Measurements from ENCODE around the gene ZBTB46. TPM values are rescaled to one million over a fixed set of nuclear protein-coding genes. Genes with fewer than 3 reads are reported as not detected.

ZBTB46 gene
- polyA plus RNA-seq, 1 experiment, result 2.0 TPM

DNA sequence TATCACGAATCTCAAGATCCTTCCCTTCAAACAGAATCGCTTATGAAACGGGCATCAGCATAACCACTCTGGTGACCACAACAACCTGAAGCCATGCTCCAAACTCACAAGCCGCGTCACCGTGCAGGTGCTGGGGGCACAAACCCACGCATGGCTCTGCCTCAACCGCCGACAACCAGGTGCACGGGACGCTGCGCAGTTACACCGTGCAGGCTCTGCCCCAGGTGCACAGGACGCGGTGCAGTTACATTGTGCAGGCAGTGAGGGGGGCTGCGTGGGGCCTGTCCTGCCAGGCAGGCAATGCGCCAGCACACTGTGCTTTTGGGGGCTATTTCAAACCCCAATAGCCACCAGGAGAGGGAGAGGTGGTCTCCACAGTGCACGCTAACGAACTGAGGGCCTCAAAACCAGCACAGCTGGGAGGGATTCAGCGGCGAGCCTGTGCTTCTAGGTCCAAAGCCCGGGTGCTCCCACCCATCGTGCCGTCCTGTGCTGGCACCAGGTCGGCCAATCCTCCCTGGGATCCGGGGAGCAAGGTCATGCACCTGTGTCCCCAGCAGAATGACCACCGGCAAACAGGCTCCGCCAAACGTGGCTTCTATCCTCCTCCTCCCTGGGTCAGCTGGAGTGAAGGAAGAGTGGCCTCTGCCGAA lies 35.8 kb downstream of the ZBTB46 start:
- peaks cover 7% of the 10 kb centered on the region; the same call in 1 of the 2 replicates for H3K9me3 ChIP-seq (ENCODE audit: control insufficient read depth, insufficient read depth, low read length)
- CTCF ChIA-PET, result interaction anchor here (0.7 to 1.1 kb wide), 3 partner anchors 7 to 11 kb away, joined by 3 to 6 read pairs (median 4); no protein-coding TSS in a partner anchor
- POLR2A ChIA-PET, result no interaction called here
- no peak for DNase-seq (ENCODE audit: low read depth, low spot score)
- H3K27me3 ChIP-seq (ENCODE audit: control insufficient read depth, insufficient read depth, low read length), result no peaks in the 10 kb centered on the region
- H3K4me3 ChIP-seq (ENCODE audit: low read depth, low read length), result no peak overlapping the region
- H3K27ac ChIP-seq (ENCODE audit: low read depth, low read length), result no peak overlapping the region
- TF ChIP-seq, protein P1, sequence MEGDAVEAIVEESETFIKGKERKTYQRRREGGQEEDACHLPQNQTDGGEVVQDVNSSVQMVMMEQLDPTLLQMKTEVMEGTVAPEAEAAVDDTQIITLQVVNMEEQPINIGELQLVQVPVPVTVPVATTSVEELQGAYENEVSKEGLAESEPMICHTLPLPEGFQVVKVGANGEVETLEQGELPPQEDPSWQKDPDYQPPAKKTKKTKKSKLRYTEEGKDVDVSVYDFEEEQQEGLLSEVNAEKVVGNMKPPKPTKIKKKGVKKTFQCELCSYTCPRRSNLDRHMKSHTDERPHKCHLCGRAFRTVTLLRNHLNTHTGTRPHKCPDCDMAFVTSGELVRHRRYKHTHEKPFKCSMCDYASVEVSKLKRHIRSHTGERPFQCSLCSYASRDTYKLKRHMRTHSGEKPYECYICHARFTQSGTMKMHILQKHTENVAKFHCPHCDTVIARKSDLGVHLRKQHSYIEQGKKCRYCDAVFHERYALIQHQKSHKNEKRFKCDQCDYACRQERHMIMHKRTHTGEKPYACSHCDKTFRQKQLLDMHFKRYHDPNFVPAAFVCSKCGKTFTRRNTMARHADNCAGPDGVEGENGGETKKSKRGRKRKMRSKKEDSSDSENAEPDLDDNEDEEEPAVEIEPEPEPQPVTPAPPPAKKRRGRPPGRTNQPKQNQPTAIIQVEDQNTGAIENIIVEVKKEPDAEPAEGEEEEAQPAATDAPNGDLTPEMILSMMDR (IDR thresholded peaks at IDR 0.05; ENCODE audit: low read depth, low read length), result no peak

DNA sequence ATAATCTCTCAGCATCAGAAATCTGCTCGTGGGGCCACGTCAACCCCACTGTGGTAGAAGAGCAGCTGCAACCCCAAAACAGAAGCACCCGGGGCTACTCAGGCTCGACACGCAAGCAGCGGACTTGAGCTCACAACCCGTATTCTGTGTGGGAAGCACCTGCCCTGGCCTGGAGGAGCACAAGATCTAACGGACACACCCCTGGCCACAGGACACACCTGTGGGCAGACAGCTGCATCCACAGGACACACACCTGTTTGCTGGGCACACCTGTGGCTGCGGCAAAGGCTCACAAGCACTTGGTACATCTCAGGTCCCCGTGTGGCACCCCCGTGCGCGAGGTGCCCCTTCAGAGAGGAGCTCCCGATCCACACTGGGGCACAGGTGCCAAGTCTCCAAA lies 36.5 kb downstream of the ZBTB46 start:
- Histone ChIP-seq H3K27me3 (ENCODE audit: control insufficient read depth, insufficient read depth, low read length) (no peaks in the 10 kb centered on the region), H3K27ac (ENCODE audit: low read depth, low read length) (no peak overlapping the region), H3K9me3 (ENCODE audit: control insufficient read depth, insufficient read depth, low read length) (peaks cover 11% of the 10 kb centered on the region; the same call in 1 of the 2 replicates), H3K4me3 (ENCODE audit: low read depth, low read length) (no peak overlapping the region)
- no peak for DNase-seq (ENCODE audit: low read depth, low spot score)
- TF ChIP-seq, protein P1 (IDR thresholded peaks at IDR 0.05; ENCODE audit: low read depth, low read length), result no peak
- ChIA-PET CTCF (interaction anchor here (1.0 to 1.1 kb wide), 2 partner anchors 8 to 9 kb away, joined by 3 to 4 read pairs; no protein-coding TSS in a partner anchor), POLR2A (no interaction called here)

DNA sequence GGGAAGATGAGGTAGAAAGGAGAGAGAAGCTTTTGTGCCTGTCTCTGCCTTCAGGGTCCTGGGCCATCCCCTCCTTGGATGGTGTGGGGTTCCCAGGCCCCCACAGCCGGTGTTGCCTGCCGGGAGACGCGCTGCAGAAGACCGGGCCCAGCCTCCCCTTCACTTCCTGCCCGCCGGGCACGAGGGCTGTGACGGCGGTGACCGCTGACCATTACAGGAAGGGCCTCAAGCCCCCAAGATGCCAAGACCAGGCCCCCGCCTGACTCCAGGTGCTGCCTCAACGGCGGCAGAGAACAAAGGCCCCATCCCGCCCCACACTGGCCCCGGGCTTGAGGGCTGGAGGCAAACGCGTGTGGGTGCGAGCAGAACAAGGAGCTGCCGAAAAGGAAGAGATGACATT lies 38.2 kb downstream of the ZBTB46 start:
- DNase-seq (ENCODE audit: low read depth, low spot score), result no peak
- no peak overlapping the region for H3K27ac ChIP-seq (ENCODE audit: low read depth, low read length)
- POLR2A ChIA-PET, result no interaction called here
- TF ChIP-seq, protein P1 (IDR thresholded peaks at IDR 0.05; ENCODE audit: low read depth, low read length), result no peak
- H3K9me3 ChIP-seq (ENCODE audit: control insufficient read depth, insufficient read depth, low read length), result peaks cover 11% of the 10 kb centered on the region; the same call in 1 of the 2 replicates
- CTCF ChIA-PET, result interaction anchor here (1.2 kb wide), 1 partner anchor 18 kb away, joined by 3 read pairs; no protein-coding TSS in a partner anchor
- no peak overlapping the region for H3K4me3 ChIP-seq (ENCODE audit: low read depth, low read length)
- no peaks in the 10 kb centered on the region for H3K27me3 ChIP-seq (ENCODE audit: control insufficient read depth, insufficient read depth, low read length)

DNA sequence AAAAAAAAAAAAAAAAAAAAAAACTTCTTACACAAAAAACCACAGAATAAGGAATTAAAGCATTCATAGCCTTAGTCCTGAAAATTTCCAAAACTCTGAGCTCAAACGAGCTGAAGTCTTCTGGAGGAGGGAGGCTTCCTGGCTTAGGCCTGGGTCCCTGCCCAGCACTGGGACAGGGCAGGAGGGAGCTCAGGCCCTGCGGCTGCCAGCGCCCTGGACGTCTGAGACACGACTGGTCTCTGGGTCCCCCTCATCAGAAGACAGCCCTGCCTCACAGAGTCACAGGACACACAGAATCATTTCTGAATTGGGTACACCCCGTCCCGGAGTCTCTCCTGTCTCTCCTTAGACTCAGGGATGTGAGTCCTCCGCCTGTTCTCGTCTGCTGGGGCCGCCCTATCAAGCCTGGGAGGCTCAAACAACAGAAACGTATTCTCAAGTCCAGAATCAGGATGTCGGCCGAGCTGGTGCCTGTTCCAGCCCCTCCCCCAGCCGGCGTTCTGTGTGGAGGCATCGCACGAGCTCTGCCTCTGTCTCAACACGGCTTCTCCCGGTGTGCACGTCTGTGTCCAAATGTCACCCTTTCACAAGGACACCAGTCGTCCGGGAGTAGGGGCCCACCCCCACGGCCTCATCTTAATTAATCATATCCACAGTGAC lies 39.4 kb downstream of the ZBTB46 start:
- H3K4me3 ChIP-seq (ENCODE audit: low read depth, low read length), result no peak overlapping the region
- POLR2A ChIA-PET, result interaction anchor here (0.6 to 0.7 kb wide), 2 partner anchors 93 to 240 kb away, joined by 3 read pairs; no protein-coding TSS in a partner anchor
- CTCF ChIA-PET, result interaction anchor here (0.6 to 2.5 kb wide), 4 partner anchors 13 to 203 kb away, joined by 4 to 12 read pairs (median 4); no protein-coding TSS in a partner anchor
- H3K27me3 ChIP-seq (ENCODE audit: control insufficient read depth, insufficient read depth, low read length), result no peaks in the 10 kb centered on the region
- no peak for DNase-seq (ENCODE audit: low read depth, low spot score)
- no peak overlapping the region for H3K27ac ChIP-seq (ENCODE audit: low read depth, low read length)
- TF ChIP-seq, protein P1 (IDR thresholded peaks at IDR 0.05; ENCODE audit: low read depth, low read length), result no peak
- peaks cover 11% of the 10 kb centered on the region; the same call in 1 of the 2 replicates for H3K9me3 ChIP-seq (ENCODE audit: control insufficient read depth, insufficient read depth, low read length)
